Head of caudate nucleus (tissue), 42 donors: ENCODE results near the gene PLCL1.
"Not testable (repeated sequence)": the region's sequence is repeated elsewhere in the genome, so short reads cannot be mapped to it uniquely, and the experiment has no call there.

Source experiments
- DNase-seq, 42 donors: peaks; one replicate each; pipeline versions ENCODE4 v3.0.0 to v3.0.0-alpha.2; 2020 to 2021; ENCODE audit warnings: mixed read lengths in 7 of 42
- intact Hi-C: fragments of 100-400 bp; cut with DNase I; formaldehyde crosslinking; loops from one replicate; pipeline ENCODE4 v1.15.0; 2022

The PLCL1 gene

GRCh38 chr2:198004921-198005829 is 200.8 kb downstream of the PLCL1 start:
- intact Hi-C loops = no loop called here
- DNase-seq = no peak

DNA sequence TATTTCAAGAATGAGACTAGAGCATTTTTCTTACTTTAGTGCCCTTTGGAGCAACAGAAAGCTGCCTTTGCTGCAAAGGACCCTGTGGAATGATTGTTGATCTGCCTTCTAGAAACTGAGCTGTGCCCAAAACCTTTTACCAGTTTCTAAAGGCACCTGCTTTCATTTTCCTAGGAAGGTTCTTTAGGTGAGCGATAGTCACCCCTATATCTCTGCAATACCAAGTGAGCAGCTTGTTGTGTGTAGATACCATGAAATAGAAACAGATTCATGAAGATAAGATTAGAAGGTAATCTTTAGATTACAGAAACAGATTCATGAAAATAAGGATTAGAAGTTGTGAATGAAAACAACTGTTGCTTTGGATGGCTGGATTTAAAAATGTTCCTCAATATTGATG is 202.3 kb downstream of the PLCL1 start:
- intact Hi-C loops = no loop called here
- no peak for DNase-seq

GRCh38 chr2:198008230-198008629 is 203.8 kb downstream of the PLCL1 start:
- no peak for DNase-seq
- intact Hi-C loops = no loop called here

GRCh38 chr2:198012025-198012424 is 207.6 kb downstream of the PLCL1 start:
- DNase-seq = no peak
- intact Hi-C loops = no loop called here

- DNase-seq = no peak
- intact Hi-C loops = no loop called here
Measured at GRCh38 chr2:198016243-198016642, 211.8 kb downstream of the PLCL1 start.

- no peak for DNase-seq
- intact Hi-C loops = no loop called here
Measured at GRCh38 chr2:198017068-198017467, 212.7 kb downstream of the PLCL1 start.

DNA sequence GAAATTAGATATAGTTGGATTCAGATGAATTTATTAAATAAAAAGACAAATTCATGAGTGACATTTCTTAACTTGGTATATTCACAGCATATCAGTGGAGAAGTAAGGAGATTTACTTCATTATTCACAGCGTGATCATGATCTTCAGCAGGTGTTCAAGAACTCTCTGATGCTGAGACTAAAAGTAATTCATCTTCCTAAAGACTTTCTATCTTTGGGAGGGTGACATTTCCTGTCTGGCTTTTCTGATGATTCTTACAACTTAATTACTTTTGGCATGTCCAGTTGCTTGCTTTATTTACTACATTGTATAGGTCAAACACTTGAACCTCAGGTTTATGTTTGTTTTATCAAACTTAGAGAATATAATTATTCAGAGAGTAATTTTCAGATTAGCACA is 224.6 kb downstream of the PLCL1 start:
- intact Hi-C loops = no loop called here

DNA sequence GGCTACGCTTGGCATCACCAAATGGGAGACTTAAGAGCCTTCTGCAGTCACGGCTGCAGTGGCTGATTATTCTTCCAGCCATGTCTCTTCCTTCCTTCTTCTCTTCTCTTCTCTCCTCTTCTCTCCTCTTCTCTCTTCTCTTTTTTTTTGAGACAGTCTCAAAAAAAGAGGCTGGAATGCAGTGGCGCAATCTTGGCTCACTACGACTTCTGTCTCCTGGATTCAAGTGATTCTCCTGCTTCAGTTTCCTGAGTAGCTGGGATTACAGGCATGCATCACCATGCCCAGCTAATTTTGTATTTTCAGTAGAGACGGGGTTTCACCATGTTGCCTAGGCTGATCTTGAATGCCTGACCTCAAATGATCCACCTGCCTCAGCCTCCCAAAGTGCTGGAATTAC is 225.2 kb downstream of the PLCL1 start:
- intact Hi-C loops, DNase-seq: not testable (repeated sequence)

More for the DNA sequence above, 224.6 kb downstream of the PLCL1 start:
- no peak for DNase-seq

DNA sequence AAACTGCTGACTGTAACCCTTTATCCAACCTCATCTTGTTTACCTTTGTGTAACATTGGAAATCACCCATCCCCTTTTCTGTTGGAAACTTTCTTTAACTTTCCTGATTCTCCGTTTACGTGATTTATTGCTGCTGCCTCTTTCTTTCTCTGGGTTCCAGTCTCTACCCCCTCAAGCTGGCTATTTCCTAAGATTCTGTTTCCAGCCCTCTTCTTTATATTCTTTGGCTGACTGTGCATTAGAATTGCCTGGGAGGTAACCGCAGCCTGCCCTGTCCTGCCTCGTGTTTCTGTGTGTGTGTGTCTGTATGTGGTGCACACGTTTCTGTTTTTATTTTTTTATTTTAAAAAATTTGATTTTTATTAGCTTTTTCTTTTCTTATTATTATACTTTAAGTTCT is 229.2 kb downstream of the PLCL1 start:
- intact Hi-C loops = no loop called here
- DNase-seq = no peak

DNA sequence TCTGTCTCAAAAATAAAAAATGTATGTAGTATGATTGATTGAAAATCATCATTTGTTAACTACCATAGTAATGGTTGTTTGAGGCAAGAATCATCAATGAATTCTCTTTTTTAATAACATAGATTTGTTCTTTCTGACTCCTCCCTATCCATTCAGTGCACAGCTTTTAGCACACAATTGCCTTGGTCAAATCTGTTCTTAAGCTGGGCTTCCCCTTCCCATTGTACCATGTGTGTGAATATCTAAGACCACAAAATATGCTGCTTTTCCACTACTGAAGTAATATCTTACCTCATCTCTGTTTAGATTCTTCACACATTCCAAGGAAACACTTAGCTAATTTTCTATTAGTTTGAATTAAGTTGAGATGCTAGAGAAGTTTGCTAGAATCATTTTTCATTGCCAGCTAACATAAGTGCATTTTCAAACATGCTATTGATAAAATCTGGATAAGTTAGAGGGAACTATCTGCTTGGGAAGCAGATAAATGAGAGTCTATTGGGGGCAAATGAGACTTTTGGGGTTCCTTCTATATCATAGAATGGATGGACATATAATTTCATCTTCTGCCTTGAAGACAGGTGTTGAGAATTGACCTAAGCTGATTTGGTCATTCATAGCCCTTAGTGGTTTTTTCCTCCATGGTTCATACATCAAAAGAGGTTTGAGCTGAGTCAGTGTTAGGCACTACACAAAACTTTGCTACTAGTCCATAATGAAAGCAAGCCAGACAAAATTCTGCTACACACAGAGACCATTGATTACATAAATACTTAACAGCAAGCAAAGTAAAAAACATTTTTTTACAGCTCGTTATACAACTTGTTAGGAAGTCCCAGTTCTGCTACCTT is 231.9 kb downstream of the PLCL1 start:
- no peak for DNase-seq
- intact Hi-C loops = no loop called here

GRCh38 chr2:198040835-198041234 is 236.4 kb downstream of the PLCL1 start:
- DNase-seq = no peak
- intact Hi-C loops = no loop called here

GRCh38 chr2:198042189-198042588 is 237.8 kb downstream of the PLCL1 start:
- intact Hi-C loops = no loop called here
- no peak for DNase-seq

DNA sequence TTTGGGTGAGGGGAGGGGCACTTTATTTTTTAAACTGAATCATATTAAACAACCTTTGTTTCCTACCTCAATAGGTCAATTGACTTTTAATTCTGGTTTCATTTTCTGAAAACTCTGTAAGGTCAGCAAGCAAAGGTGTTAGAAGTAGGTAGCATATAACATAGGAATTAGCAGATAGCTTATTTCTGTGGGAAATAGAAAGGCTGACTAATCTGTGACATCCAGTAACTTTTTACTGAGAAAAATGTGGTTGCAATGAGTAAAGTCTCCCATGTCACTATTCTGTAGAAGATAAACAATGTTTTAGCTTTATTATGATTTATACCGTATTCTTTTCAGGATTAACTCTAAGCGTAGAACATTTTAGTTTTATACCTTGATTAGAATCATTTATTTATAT is 240.4 kb downstream of the PLCL1 start:
- no peak for DNase-seq
- intact Hi-C loops = no loop called here

GRCh38 chr2:198045227-198045626 is 240.8 kb downstream of the PLCL1 start:
- no peak for DNase-seq
- intact Hi-C loops = no loop called here

- intact Hi-C loops = loop anchor here (10.0 kb wide), 1 partner anchor 248 kb away; the partner anchor contains the start of gene PLCL1
- DNase-seq = no peak
Measured at GRCh38 chr2:198052741-198053140, 248.3 kb downstream of the PLCL1 start.

- intact Hi-C loops = loop anchor here (10.0 kb wide), 1 partner anchor 248 kb away; the partner anchor contains the start of gene PLCL1
- peak in 24 of 42 donors; percentile 12 to 66 (median 34) for DNase-seq
Measured at GRCh38 chr2:198053148-198053547, 248.8 kb downstream of the PLCL1 start.

GRCh38 chr2:198053776-198054175 is 249.4 kb downstream of the PLCL1 start:
- no peak for DNase-seq
- intact Hi-C loops = loop anchor here (10.0 kb wide), 1 partner anchor 249 kb away; the partner anchor contains the start of gene PLCL1

GRCh38 chr2:198054299-198054698 is 249.9 kb downstream of the PLCL1 start:
- peak in 27 of 42 donors; percentile 15 to 78 (median 41) for DNase-seq
- intact Hi-C loops = loop anchor here (10.0 kb wide), 1 partner anchor 249 kb away; the partner anchor contains the start of gene PLCL1

GRCh38 chr2:198055716-198056115 is 251.3 kb downstream of the PLCL1 start:
- no peak for DNase-seq
- intact Hi-C loops = loop anchor here (10.0 kb wide), 1 partner anchor 251 kb away; the partner anchor contains the start of gene PLCL1

DNA sequence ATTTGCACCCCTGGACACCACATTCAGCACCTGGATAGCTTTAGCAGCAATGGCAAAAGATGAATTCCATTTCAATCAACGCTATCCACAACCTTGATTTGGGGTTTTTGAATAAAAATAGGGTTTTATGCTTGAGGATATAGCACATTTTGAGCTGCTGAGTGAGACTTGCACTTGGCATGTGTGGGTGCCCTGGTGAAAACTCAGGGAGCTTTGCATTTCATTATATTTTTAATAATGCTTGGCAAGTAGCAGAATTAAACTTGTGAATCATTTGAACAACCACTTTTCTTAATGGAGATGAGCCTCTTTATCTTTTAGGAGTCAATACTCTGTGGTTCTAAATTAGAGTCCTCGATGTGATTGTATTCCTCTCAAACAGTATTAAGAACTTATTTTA is 252.4 kb downstream of the PLCL1 start:
- peak in 18 of 42 donors; percentile 12 to 72 (median 38) for DNase-seq
- intact Hi-C loops = loop anchor here (10.0 kb wide), 1 partner anchor 252 kb away; the partner anchor contains the start of gene PLCL1
